ENCODE results near the gene ARHGAP40. TPM values are rescaled to one million over a fixed set of nuclear protein-coding genes. Genes with fewer than 3 reads are reported as not detected.

Gene ARHGAP40
- total and polyA plus RNA-seq, 2 of the 13 experiments (the other 11 are each of a cell fraction or from before 2014, with no cell fraction given), result 0.75 to 2.1 TPM

GRCh38 chr20:38581013-38581412, 20.6 kb upstream of the ARHGAP40 start, which contains the start of gene ADIG (continued):
- TF ChIP-seq ZNF512 (CRISPR knock-in tag; IDR thresholded peaks at IDR 0.05), result no peak
- TF ChIP-seq MATR3 (CRISPR knock-in tag; IDR thresholded peaks at IDR 0.05), result no peak
- no peak for TF ChIP-seq ATRX (CRISPR knock-in tag; IDR thresholded peaks at IDR 0.05; ENCODE audit: borderline replicate concordance)
- TF ChIP-seq SRSF4 (IDR thresholded peaks at IDR 0.05; ENCODE audit: low read depth, low read length, poor library complexity, severe bottlenecking), result no peak
- TF ChIP-seq AHR (CRISPR knock-in tag; IDR thresholded peaks at IDR 0.05), result no peak
- TF ChIP-seq PPARG (CRISPR knock-in tag; conservative IDR thresholded peaks at IDR 0.05), result no peak
- no peak for TF ChIP-seq ETV6 (CRISPR knock-in tag; conservative IDR thresholded peaks at IDR 0.05)
- no peak for TF ChIP-seq POGK (CRISPR knock-in tag; conservative IDR thresholded peaks at IDR 0.05)
- no peak for TF ChIP-seq TFAP4 (IDR thresholded peaks at IDR 0.05; ENCODE audit: borderline replicate concordance, low read depth)
- TF ChIP-seq ZNF543 (CRISPR knock-in tag; IDR thresholded peaks at IDR 0.05), result no peak
- no peak for TF ChIP-seq ZBTB3 (CRISPR knock-in tag; IDR thresholded peaks at IDR 0.05; ENCODE audit: borderline replicate concordance, low read depth)
- TF ChIP-seq, protein P1, sequence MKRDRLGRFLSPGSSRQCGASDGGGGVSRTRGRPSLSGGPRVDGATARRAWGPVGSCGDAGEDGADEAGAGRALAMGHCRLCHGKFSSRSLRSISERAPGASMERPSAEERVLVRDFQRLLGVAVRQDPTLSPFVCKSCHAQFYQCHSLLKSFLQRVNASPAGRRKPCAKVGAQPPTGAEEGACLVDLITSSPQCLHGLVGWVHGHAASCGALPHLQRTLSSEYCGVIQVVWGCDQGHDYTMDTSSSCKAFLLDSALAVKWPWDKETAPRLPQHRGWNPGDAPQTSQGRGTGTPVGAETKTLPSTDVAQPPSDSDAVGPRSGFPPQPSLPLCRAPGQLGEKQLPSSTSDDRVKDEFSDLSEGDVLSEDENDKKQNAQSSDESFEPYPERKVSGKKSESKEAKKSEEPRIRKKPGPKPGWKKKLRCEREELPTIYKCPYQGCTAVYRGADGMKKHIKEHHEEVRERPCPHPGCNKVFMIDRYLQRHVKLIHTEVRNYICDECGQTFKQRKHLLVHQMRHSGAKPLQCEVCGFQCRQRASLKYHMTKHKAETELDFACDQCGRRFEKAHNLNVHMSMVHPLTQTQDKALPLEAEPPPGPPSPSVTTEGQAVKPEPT (CRISPR knock-in tag; IDR thresholded peaks at IDR 0.05; ENCODE audit: low read depth), result no peak
